Activated CD4-positive, alpha-beta T cell treated with anti-CD3 and anti-CD28 coated beads, Interleukin-2, Interleukin-4, amounts not matched to agents 100 ng/mL and 50 ng/mL, durations not matched to agents 16 hours and 8 hours (primary cell): ENCODE results near the gene GBA2.

Experiments used
- DNase-seq: peaks from one replicate; pipeline ENCODE4 v3.0.0-alpha.2; 2020; ENCODE audit warnings: low spot score

Gene GBA2

DNA sequence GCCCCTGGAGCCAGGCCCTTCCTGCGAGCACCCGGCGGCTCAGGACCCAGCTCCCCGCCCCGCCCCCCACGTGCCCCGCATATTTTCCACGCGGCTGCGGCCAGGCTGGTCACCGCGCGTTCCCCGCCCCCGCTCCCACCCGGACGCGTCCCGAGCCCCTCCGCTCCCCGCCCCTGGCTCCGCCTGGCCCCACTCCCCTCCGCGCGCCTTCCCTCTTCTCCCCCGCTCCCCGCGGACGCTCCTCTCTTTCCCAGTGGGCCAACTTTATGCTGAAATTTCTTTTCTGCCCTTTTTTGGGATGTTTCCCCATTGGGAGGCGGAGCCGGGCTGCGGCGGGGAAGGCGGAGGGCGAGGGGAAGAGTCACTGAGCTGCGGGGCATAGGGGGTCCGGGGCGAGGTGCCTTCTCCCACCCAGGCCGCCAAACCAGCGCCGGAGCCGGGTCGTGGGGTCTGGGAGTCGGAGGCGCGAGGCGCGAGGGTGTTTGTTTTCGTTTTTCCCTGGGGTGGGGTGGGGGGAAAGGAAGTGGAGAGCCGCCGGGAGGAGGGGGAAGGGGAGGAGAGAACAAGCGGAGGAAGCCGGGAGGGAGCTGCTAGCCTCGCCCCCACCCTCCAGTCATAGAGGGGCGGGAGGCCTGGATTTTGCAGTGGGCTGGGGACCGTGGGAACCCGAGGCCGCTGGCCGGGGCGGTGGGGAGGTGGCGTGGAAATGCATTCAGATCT lies 58.3 kb downstream of the GBA2 start:
- peak; percentile 12 for DNase-seq

DNA sequence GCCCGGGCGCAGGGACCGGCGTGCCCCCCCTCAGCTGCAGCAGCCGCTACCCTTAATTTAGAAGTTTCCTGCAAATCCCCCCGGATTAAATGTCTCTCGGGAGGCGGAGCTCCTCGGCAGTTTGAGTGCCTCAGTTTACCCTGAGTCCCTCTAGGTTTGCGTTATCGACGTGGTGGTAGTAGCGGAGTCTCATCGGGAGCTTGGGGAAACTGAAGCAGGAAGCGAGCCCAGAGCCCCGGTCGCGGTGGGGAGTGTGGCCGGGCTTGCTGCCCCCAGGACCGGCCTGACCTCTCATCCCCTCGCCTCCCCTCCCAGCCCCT lies 58.8 kb downstream of the GBA2 start:
- no peak for DNase-seq

DNA sequence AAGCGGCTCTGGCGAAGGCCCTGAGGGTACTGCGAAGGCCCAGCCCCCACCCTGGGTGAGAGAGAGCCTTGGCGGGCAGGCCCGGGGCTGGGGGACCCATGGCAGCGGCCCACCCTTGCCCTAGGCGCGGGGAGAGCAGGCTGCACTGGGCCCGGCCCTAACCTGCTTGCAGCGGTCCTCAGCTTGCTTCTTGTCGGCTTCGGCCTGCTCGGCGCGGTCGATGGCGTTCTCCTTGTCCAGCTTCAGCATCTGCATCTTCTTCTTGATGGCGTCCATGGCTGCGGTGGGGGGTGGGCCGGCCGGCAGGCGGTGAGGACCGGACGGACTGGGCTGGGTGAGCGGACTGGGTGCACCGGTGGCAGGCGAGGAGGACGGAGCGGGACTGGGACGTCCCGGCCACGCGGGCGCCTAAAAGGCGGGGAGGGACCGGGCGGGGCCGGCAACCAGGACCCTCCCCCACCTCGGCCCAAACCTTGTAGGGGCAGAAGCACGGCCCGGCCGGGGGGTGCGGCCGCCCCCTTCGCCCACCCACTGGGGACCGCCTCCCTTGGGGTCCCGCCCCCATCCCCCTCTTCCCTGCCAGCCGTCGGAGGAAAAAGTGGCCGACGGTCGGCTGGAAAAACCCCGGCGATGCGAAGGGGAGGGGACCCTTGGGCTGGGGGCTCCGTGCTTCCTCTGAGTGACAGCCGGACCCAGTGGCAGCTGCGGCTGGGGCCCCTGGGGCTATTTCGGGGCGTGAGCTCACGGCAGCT lies 59.3 kb downstream of the GBA2 start, which contains the start of gene TPM2:
TPM2 (minus strand) TSS at position 384 of the 752 bp plus-strand sequence; CDS start at position 276, 108 bp downstream.
- DNase-seq: no peak

DNA sequence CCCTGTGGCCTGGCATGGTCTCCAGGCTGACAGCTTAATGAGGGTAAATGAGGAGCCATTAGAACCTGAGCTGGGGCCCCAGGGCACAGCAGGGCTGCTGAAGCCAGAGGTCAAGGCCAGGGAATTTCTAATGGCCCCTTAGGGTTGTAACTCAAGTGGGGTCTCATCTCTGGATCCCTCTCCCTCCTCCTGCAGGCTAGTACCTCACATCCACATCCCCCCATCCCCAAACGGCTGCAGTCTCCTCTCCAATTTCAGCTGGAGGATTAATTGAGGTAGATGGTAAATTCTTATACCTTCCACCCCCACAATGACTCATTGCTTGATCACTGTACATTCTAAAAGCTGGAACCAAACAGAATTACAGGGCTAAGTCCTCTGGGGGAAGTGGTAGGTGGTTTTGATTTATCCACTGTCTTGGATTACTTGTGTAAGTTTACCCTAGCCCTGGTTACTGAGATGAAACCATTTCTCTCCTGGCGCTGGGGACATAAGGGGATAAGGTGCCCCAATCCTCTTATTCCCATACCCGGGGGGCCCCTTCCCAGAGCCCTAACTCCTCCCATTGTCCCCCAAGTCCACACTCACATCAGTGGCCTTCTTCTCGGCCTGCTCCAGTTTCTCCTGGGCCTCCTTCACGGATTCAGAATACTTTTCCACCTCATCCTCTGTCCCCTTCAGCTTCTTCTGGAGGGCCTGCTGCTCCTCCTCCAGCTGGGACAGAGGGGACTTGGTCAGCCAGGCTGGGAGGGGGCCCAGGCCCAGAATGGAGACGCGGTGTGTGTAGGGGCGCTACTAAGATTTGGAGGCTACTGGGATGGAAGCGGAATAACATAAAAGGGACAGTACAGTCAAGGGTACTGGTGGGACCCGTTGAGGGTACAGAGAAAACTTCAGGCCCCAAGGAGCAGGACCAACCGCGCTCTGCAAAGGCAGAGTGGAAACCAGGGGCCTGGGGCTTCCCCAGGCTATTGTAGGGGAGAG lies 60.2 kb downstream of the GBA2 start:
- peak; percentile 20 for DNase-seq

DNA sequence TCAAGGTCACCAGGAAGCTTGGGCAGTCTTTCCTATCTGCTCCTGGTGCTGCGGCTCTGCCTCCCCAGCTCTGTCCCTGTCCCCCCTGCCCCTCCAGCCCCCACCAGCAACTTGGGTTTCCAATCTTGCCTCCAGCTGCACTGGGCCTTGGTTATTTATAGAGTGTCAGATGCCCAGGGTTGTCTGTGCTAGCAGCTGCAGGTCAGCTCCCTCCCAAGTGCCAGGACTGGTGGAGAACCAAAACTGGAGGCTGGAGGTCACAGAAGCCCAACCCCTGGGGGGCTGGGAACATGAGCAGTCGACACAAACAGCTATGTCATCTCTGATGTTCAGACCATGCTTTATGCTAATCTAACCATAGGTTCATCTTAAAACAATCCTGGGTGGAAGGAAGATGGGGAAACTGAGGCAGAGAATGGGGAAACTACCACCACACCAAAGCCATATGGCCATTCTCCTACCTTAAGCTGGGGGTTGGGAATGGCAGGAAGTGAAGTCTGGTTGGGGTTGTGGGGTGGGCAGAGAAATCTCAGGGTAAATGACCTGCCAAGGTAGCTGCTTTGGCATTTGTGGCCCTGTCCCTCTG lies 61.0 kb downstream of the GBA2 start:
- DNase-seq: no peak

DNA sequence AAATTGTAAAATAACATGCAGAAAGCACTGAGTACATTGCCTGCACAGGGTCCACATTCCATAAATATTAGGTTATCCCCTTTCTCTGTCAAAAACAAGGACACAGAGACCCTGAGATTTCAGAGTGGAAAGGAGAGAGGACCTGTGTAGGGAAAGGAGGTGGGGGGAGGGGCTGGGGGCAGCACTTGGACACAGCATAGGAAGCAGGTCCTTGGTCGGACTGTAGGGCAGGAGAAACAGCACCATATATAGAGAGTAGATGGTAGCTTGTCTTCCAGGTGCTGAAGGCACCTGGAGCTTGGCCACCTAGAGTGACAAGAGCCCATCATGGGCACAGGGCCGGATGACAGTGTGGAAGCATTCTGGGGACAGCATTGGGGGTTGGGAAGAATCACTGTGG lies 61.7 kb downstream of the GBA2 start:
- no peak for DNase-seq
